Peyer's patch (tissue), 4 donors: ENCODE data around the gene COL13A1.

ENCODE experiments used
- CTCF ChIP-seq, 6 experiments: fragments of 450-650 bp in 4 of 6; fragments of 200-600 bp in 2 of 6; sonication (generic) in 1 of 6; IDR thresholded peaks; one replicate each; pipeline ENCODE4 v1.5.1; 2017 to 2019; ENCODE audit warnings: antibody characterized with exemption in 6 of 6, mild to moderate bottlenecking in 3 of 6, moderate library complexity in 1 of 6
- POLR2A ChIP-seq, 2 donors: fragments of 450-650 bp; IDR thresholded peaks; one replicate each; pipeline ENCODE4 v1.5.1; 2017; ENCODE audit warnings: antibody characterized with exemption in 2 of 2, mild to moderate bottlenecking in 2 of 2, moderate library complexity in 2 of 2

GRCh38 chr10:69759641-69760040 is 42.1 kb upstream of the COL13A1 start:
- TF ChIP-seq CTCF (IDR thresholded peaks at IDR 0.05) (no peak), POLR2A (IDR thresholded peaks at IDR 0.05) (no peak)
